ENCODE measurements around the gene ZNF615. TPM values are rescaled to one million over a fixed set of nuclear protein-coding genes. Genes with fewer than 3 reads are reported as not detected.
A peak's percentile ranks its signal among the peaks of the same experiment; 100 is the strongest.

The ZNF615 gene
- total and polyA plus RNA-seq, 2 experiments from 2014 or later, result 4.5 to 11.4 TPM

GRCh38 chr19:52028780-52029123 is 20.7 kb upstream of the ZNF615 start:
- TF ChIP-seq CREB1 (CRISPR knock-in tag; IDR thresholded peaks at IDR 0.05; ENCODE audit: low read depth) (no peak), STAT1 (IDR thresholded peaks at IDR 0.05; ENCODE audit: unreplicated experiment) (no peak), CTCF (conservative IDR thresholded peaks at IDR 0.05; ENCODE audit: low read depth in 2 of 2) (no peak), EZH2 (IDR thresholded peaks at IDR 0.05; ENCODE audit: low read depth, unreplicated experiment) (no peak), EZH2phosphoT487 (IDR thresholded peaks at IDR 0.05; ENCODE audit: unreplicated experiment) (no peak), ZNF462 (CRISPR knock-in tag; IDR thresholded peaks at IDR 0.05) (no peak), POLR2AphosphoS5 (IDR thresholded peaks at IDR 0.05; ENCODE audit: low read depth) (no peak), ZNF331 (CRISPR knock-in tag; IDR thresholded peaks at IDR 0.05; ENCODE audit: low read depth) (no peak), ZNF114 (CRISPR knock-in tag; IDR thresholded peaks at IDR 0.05) (no peak), REST (IDR thresholded peaks at IDR 0.05; ENCODE audit: unreplicated experiment) (no peak), JUNB (IDR thresholded peaks at IDR 0.05; ENCODE audit: unreplicated experiment) (no peak), ETS1 (IDR thresholded peaks at IDR 0.05) (no peak), NANOG (IDR thresholded peaks at IDR 0.05; ENCODE audit: borderline replicate concordance) (no peak)
- H3K27me3 ChIP-seq (ENCODE audit: insufficient read depth), result no peaks in the 10 kb centered on the region
- peak overlapping the region; percentile 93 for H3K4me3 ChIP-seq
- no peaks in the 10 kb centered on the region for H4K20me1 ChIP-seq (replicated peaks; ENCODE audit: insufficient read depth)
- H3K4me1 Mint-ChIP-seq, result peaks cover 11% of the 10 kb centered on the region
- peak overlapping the region; percentile 87 for H2AFZ ChIP-seq
- peak overlapping the region; percentile 99 for H3K4me3 Mint-ChIP-seq
- peak overlapping the region; percentile 82 for H3K4me2 ChIP-seq
- peaks cover 36% of the 10 kb centered on the region for H3K79me2 ChIP-seq (replicated peaks; ENCODE audit: insufficient read depth)
- peaks cover 74% of the 10 kb centered on the region for H3K36me3 Mint-ChIP-seq (ENCODE audit: low read depth)
- DNase-seq (ENCODE audit: low spot score) (no peak), ATAC-seq (peak; percentile 61)
- peaks cover 10% of the 10 kb centered on the region for H3K4me1 ChIP-seq (ENCODE audit: insufficient read depth)
- H3K27ac Mint-ChIP-seq, result peak overlapping the region; percentile 98
- 0 out of 2 replicates have a peak, but pooled peaks cover 6% of the 10 kb centered on the region for H3K9me2 ChIP-seq (ENCODE audit: insufficient read depth)
- H3K36me3 ChIP-seq (ENCODE audit: insufficient read depth), result peaks cover 40% of the 10 kb centered on the region
- H3F3A ChIP-seq (replicated peaks; ENCODE audit: low read depth), result no peaks in the 10 kb centered on the region; the same call in 1 of the 2 replicates
- H3K27me3 Mint-ChIP-seq (ENCODE audit: insufficient read depth, low read depth, poor library complexity), result peaks cover 12% of the 10 kb centered on the region
- peak overlapping the region; percentile 96 for H3K27ac ChIP-seq (ENCODE audit: low read depth)
- peaks cover 34% of the 10 kb centered on the region for H3K9me3 Mint-ChIP-seq

Data from GM23338 (cell line).